ENCODE results near the gene PDLIM3.
"Not testable (repeated sequence)": the region's sequence is repeated elsewhere in the genome, so short reads cannot be mapped to it uniquely, and the experiment has no call there.

The PDLIM3 gene

DNA sequence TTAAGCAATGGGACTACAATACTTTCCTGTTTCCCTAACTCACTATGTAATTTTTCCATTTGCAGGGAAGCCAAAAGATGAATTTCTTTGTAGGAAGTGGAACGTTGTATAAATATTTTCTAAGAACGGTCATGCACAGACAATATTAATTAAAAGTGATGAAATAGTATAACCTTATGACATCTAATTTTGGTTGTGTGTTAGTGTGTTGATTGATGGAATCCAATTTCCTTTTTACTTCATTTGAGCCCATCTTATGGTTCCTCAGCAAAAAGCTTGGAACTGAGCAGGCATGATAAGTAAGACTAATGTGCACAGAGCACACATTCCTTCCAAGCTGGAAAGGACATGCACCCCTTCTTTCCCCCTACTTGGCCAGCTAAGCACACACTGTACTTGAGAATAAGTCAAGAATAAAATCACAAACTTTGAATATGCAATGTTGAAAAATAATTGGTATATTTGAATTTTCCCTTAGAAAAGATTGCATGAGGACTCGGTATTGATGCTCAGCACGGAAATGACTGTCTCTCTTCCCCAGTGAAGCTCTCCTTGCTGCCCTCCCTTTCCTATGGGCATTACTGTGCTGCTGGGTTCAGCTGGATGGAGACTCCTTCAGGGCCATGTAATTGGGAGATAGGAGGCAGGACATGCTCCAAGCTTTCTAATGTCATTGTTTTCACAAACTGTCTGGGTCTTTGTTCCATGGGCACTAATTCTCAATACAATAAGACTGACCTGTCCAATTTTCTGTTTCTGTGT is 19.2 kb upstream of the PDLIM3 start:
- DNase-seq (ENCODE audit: low read depth), result no peak

- DNase-seq (ENCODE audit: low read depth), result no peak
These were observed 16.9 kb upstream of the PDLIM3 start for GRCh38 chr4:185552254-185552653.

GRCh38 chr4:185550933-185551332 is 15.6 kb upstream of the PDLIM3 start:
- no peak for DNase-seq (ENCODE audit: low read depth)

GRCh38 chr4:185549095-185549639 is 13.9 kb upstream of the PDLIM3 start:
- DNase-seq (ENCODE audit: low read depth), result no peak

- no peak for DNase-seq (ENCODE audit: low read depth)
These were observed 13.3 kb upstream of the PDLIM3 start for GRCh38 chr4:185548587-185548986.

GRCh38 chr4:185546335-185546734 is 11.0 kb upstream of the PDLIM3 start:
- DNase-seq (ENCODE audit: low read depth), result no peak

- DNase-seq (ENCODE audit: low read depth), result no peak
These were observed 7.5 kb upstream of the PDLIM3 start for GRCh38 chr4:185542626-185543315.

GRCh38 chr4:185541251-185541727 is 6.0 kb upstream of the PDLIM3 start:
- DNase-seq (ENCODE audit: low read depth), result no peak

DNA sequence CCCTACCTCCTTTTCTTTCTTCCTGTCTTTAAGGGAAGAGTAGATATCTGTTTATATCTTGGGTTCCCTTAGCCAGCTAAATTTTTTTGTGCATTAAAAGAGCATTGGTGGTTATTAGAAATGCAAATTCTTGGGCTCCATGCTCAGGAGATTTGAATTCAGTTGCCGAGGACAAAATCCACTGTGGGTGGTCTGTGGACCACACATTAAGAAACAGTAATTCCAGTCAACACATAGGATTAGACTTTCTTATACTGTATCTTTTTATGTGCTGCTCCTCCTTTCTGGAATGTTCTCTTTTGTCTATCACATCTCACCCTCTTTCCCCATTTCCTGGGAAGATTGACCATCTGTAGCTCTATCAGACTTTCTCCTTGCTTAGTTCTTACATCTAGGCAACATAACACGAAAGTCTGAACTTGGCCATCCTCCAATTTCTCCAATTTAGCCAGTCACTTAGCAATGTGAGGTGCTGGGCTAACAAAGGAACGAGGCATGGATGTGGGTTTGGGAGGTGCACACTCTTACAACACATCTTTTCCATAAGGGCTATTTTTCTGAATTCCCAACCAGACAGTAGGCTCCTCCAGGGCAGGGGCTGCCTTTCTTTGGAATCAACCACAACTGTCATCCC is 5.3 kb upstream of the PDLIM3 start:
- no peak for DNase-seq (ENCODE audit: low read depth)

- no peak for DNase-seq (ENCODE audit: low read depth)
These were observed 4.7 kb upstream of the PDLIM3 start for GRCh38 chr4:185540040-185540439.

DNA sequence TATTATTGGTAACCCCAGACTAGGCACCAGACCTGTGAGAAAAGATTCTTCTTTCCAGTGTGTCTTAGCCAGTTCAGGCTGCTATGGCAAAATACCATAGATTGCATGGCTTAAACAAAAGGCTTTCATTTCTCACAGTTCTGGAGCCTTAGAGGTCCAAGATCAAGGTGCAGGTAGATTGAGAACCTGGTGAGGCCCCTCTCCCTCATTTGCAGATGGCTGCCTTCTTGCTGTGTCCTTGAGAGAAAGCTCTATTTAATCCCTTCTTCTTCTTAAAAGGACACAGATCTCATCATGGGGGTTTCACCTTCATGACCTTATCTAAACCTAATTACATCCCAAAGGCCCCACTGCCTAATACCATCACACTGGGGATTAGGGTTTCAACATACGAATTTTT is 3.5 kb upstream of the PDLIM3 start:
- no peak for DNase-seq (ENCODE audit: low read depth)

GRCh38 chr4:185536411-185536709 is 1.1 kb upstream of the PDLIM3 start:
- DNase-seq (ENCODE audit: low read depth), result no peak

GRCh38 chr4:185535612-185536410 is 504 bp upstream of the PDLIM3 start:
- no peak for DNase-seq (ENCODE audit: low read depth)

- DNase-seq (ENCODE audit: low read depth), result no peak
These were observed 819 bp downstream of the PDLIM3 start for GRCh38 chr4:185534511-185534865.

DNA sequence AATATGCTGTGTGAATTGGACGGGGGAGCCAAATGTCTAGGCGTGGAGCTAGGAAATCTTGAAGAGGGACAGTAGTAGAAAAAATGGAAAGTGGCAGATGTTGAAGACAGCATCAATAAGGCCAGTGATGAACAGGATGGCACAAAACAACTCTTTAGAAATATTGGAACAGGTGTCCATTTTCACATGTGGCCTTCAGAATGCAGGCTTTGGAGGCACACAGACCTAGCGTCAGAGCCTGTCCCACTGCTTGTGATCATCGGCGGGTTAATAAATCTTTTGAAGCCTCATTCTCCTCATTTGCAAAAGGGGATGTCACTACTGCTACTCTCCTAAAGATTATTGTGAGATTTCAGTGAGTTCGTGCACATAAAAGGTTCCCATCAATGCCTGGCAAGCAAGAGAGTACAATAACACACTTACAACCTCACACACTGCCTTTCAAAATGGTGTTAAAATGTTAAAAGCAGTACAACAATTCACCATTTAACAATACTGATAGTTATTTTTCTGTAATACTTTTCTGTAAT is 2.4 kb downstream of the PDLIM3 start:
- DNase-seq (ENCODE audit: low read depth), result no peak

- no peak for DNase-seq (ENCODE audit: low read depth)
These were observed 3.0 kb downstream of the PDLIM3 start for GRCh38 chr4:185532293-185532692.

- not testable (repeated sequence) for DNase-seq (ENCODE audit: low read depth)
These were observed 3.7 kb downstream of the PDLIM3 start for GRCh38 chr4:185531654-185532053.

DNA sequence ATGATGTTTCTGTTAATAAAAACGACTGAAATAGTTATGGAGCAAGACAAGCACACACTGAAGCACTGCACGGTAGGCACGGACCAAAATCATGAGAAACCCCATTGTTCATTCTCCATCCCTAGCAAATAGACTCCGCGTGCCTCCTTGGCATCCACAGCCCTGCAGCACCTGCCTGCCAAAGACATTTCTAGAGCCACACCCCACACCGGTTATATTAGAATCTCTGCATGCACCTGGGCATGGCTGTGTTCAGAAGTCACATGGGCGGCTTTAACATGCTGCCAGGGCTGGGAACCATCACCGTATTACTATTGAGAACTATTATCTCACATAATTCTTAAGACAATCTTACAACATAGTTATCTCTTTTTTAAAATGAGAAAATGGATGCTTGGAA is 5.9 kb downstream of the PDLIM3 start:
- no peak for DNase-seq (ENCODE audit: low read depth)

DNA sequence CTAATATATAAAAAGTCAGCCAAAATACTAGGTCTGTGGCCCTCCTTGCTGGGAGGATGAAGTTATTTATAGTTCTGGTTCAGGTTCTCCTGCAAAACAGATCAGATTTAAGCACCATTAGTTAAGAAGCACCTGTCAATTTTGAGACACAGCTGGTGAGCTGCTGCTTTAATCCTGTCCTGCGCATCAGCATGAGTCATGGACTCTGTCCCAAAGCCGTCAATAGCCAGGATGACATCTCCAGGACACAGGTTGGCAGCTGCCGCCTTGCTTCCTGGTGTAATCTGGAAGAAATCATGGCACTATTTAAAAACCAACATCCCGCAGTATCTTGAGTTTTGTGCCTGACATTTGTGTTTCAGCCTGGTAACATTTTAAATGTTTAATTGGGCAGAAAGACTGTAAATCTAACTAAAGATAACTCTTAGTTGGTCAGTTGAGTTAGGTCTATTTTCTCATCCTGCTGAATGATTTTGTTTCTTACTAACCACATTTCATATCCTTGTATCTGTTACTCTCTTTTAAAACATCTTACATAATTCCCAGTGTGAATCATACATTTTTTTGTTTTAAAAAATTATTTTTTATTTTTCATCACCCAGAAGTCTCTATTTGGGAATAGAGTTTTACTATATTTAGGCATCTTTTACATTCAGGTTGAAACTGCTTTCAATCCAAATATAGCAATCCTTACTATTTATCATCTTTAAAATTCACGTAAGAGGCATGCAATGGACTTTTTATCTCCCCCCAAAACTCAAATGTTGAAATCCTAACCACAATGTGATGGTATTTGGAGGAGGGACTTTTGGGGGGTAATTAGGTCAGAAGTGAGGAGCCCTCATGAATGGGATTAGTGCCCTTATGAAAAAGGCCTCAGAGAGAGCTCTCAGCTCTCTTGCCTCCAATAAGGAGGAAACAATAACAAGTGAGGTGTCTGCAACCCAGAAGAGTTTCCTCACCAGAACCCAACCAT is 10.1 kb downstream of the PDLIM3 start:
- DNase-seq (ENCODE audit: low read depth), result no peak

- DNase-seq (ENCODE audit: low read depth), result no peak
These were observed 11.4 kb downstream of the PDLIM3 start for GRCh38 chr4:185523862-185524261.

GRCh38 chr4:185522451-185522850 is 12.9 kb downstream of the PDLIM3 start:
- DNase-seq (ENCODE audit: low read depth), result no peak

Measured in activated T-cell treated with anti-CD3 and anti-CD28 coated beads for 1 hour (primary cell).